HG03558 (cell line): ENCODE data around the gene COPS7A.
A peak's percentile ranks its signal among the peaks of the same experiment; 100 is the strongest.

Experiments used
- ATAC-seq: cut with Tn5 transposase; IDR thresholded peaks from one replicate; pipeline ENCODE4 v1.9.1; 2021; ENCODE audit warnings: moderate number of reproducible peaks; ENCODE audit not compliant: unreplicated experiment; ENCODE audit errors: extremely low read depth

Gene COPS7A, protein sequence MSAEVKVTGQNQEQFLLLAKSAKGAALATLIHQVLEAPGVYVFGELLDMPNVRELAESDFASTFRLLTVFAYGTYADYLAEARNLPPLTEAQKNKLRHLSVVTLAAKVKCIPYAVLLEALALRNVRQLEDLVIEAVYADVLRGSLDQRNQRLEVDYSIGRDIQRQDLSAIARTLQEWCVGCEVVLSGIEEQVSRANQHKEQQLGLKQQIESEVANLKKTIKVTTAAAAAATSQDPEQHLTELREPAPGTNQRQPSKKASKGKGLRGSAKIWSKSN

DNA sequence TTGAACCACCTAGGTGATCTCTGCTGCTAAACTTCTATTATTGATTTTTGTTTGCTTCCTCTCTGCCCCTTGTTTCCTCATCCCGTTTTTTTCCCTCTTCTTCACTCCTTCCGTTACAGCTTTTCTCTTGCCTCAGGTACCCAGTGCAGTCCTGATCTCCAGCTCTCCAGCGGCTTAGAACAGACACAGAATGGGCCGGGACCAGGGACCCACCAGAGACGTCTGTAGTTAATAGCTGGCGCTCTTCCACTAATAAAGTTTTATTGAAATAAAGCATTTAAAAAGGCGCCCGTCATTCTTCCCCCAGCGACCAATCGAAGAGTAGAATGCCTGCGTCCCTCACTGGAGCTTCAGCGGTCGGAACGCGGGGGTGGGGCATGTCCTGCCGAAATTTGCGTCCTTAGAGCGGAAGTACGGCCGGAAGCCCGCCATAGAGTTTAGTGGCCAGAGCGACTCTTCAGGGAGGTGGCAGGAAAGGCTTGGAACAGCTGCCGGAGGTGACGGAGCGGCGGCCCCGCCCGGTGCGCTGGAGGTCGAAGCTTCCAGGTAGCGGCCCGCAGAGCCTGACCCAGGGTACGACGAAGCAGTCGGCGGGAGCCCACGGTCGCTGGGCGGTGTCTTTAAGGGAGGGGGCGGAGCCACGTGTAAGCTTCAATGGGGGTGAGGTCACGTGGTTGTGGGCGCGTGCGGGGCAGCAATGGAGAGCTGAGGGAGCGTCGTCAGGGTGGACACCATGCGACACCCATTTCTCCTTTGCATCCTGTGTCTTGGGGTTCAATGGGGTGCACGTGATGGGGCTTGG lies at the start of gene COPS7A:
Gene COPS7A (plus strand): TSS at position 440 of the 802 bp plus-strand sequence. CDS start 611 bp downstream, outside the sequence.
- ATAC-seq, result peak; percentile 89

DNA sequence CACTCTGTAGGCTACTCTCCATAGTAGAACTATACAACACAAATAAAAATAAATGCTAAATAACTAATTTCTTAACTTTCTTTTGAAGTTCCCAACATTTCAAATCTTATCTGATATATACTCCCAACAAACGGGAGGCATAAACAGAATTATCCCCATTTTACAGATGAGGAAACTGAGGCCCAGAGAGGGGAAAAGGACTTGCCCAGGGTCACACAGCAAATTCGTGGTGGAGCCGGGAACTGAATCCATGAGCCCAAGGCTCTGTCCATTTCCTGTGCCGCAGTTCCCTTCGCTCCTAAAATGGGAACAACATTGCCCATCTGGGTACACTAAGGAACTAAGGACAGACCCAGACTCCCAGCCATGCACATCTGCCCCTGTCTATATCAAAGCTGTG lies 46.9 kb upstream of the COPS7A start:
- ATAC-seq, result no peak

GRCh38 chr12:6684609-6685008 lies 39.2 kb upstream of the COPS7A start:
- no peak for ATAC-seq

DNA sequence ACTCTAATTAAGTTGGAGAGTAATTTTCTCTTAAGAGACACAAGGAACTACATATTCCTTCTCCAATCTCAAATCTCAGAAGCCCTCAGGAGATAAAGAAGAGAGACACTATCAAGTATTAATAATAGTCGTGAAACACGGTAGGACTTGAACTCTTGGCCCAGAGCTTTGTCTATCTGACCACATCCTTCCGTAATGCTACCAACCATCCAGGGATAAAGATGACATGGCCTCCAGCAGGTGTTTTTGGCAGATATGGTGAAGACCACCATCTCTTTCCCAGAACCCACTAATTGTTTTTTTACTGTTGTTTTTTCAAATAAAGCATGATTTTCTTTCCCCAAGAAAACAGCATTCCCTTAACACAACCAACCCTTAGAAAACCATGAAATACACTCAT lies 38.0 kb upstream of the COPS7A start:
- ATAC-seq, result no peak

GRCh38 chr12:6688543-6688998 lies 35.3 kb upstream of the COPS7A start:
- peak; percentile 8 for ATAC-seq

DNA sequence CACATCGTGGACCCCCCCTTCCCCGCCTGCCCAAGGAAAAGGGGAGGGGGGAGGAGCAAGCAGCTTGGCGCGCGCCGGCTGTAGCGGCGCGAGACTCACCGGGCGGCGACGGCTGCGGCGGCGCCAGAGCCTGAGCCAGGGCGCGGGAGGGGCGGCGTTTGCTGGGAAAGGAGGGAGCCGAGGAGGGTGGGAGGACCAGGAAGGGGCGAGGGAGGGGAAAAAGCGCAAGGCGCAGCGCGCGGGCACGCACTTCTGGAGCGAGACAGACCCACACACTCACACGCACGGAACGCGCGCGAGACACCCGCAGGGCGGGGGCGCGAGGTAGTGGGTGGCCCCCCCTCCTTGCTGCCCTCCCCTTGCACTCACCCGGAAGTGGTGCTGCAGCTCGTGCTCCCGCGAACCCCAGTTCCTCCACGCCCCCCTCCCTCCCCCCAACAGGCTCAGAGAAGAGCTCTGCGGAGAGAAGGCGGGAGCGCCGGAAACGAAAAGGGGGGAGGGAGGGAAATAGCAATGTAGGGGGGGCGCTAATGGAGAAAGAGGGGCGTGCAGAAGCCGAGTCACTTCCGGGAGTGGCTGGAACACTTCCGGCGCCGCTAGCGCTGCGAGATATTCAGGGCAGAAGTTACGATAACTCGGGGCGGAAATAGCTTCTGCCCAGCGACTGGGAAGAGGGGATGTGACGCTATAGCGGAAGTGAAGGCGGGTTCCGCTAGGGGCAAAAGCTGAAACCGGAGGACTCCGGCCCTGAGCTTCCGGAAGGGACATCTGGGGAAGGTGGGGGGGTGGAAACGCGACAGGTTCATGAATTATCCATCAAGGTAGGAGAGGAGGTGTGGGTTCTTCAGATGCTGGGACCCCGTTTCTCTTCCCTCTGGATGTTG lies 34.6 kb upstream of the COPS7A start, which contains the start of gene ZNF384:
Gene ZNF384 (minus strand): TSS at position 377 of the 884 bp plus-strand sequence. CDS start 9,855 bp downstream, outside the sequence.
- ATAC-seq, result peak; percentile 47

DNA sequence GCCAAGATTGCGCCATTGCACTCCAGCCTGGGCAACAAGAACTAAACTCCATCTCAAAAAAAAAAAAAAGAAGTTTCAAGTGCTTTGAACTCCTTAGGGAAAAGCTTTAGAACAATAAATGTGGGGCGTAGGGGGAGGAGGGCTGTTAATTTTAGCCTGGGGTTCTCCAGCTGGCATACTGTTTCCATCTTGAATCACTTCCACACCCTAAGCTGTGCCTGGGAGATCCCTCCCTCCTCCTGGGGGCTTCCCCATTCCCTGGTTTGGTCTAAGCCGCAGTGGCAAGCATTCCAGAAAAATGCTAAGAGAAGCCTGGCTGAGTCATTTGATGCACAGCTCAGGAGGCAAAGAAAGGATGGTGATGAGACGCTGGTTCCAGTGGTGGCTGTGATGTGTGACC lies 32.4 kb upstream of the COPS7A start:
- ATAC-seq, result no peak

DNA sequence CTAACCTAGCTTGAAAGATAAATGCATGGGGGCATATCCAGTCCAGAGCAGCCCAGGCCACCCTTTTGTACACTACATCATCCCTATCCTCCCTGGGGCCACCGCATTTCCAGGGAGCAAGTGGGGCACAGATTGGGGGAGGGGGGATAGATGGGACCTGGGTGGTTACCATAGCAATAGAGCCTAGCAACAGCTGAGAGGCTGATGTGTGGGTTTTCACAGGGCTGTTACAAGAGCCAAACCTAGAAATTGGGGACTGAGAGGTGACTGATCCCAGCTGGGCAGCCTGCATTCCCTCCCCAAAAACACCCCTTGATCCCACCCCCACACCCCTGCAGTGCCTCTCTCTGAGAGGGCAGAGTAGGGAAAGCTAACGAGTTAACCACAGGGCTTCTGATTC lies 31.0 kb upstream of the COPS7A start:
- no peak for ATAC-seq

GRCh38 chr12:6693832-6694355 lies 30.0 kb upstream of the COPS7A start:
- ATAC-seq, result no peak

DNA sequence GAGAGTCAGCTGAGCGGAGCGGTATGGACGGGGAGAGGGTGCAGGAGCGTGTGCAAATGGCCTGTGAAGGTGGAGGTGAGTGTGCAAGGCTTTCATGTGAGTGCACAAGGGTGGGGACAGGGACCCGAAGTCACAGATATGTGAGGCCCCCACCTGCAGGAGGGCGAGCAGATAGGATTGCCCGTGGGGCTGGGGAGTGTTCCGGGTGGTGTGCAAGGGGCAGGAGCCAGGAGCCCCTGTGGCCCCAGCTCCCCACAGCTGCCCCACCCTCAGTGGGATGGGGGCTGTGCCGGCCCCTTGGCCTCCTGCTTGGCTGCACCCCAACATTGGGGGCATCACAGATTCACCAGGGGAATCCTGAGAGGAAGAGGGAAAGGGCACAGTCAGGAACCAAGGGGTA lies 29.1 kb upstream of the COPS7A start:
- no peak for ATAC-seq

- no peak for ATAC-seq
These were observed 28.4 kb upstream of the COPS7A start for GRCh38 chr12:6695313-6696045.

GRCh38 chr12:6696690-6697583 lies 26.9 kb upstream of the COPS7A start:
- no peak for ATAC-seq

DNA sequence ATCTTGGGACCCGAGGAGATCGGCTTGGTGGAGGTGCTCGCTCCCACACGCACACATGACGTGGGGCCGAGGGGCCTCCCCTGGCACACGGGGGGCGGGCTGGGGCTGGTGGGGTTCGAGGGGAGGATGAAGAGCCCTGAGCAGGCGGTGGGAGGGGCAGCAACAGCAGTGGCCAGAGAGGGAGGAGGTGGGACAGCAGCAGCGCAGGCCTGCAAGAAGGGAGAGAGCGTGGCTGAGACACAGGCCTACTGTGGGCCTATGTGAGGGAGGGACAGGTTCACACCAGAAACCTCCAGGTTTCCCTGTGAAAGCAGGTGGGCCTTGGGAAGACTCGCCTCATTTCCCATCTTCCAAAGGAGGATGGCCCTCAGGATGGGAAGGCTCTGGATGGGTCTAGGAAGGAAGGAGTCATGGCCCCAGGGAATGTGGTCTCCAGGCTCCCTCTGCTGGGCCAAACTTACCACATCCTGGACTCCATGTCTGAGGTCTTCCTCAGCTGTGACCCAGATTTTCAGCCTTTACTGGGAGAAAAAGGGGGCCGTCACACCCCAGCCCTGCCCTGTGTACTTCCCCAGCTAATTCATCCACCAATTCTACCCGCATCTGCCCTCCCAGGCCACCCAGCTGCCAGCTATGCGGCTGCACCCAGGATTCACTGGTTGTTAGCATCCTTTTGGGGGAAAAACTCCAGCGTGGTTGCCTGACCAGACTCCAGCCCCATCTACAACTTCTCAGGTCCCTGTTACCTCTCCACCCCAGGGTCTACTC lies 26.1 kb upstream of the COPS7A start:
- ATAC-seq, result no peak

DNA sequence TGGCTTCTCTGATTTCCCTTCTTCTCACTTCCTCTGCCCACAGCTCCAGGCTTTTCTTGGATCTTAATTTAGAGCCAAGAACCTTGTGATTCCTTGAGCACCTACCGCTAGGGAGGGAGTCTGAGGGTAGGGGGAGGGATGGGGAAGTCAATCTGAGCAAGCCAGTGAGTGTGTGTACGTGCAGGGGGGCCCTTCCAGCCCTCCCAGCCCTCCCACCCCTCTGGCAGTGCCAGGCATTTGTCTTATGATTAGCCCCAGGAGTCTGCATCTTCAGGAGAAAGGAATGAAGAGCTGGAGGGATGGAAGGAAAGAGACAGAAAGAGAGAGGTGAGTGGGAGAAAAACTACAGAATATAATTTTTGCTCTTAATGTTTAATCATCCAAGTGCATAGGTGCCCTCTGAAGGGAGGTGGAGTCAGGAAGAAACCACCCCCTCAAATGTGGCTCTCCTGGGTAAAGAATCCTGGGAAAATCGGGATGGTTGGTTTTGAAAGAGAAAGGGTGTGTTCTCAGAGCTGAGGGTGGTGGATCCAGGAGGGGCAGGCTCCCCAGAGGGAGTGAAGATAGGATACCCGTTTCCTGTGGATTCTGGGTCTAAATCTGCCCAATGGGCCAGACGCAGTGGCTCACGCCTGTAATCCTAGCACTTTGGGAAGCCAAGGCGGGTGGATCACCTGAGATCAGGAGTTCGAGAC lies 25.3 kb upstream of the COPS7A start:
- ATAC-seq, result no peak

DNA sequence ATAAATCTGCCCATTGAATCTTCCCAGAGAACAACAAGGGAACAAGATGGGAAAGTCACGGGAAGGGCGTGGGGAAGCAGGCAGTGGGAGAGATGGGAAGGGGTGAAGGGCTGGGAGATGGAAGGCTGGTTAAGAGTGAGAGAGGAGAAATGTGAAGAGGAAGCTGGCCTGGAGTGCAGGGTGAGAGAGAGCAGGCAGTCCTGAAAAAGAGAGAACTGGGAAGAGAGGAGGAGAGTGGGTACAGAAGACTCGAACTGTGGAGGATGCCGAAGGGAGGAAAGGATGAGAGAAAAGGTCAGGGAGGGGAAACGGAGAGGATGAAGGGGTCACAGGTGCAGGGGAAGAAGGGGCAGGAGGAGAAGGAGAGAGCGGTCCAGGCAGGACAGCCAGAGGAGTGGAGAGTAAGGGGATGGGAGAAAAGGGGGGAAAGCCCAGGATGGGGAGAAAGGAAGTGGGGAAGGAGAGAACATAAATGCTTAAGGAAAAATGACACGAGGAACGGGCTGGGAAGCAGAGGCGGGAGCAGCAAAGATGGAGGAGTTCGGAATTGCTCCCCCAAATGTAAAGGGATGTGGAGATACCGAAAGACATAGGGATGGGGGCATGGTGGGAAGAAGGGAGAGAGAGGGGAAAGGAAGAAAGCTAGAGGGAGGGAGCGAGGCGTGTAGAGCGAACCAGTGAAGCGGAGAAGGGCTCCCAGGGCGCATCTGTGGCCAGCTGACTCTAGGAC lies 24.4 kb upstream of the COPS7A start:
- ATAC-seq, result no peak

DNA sequence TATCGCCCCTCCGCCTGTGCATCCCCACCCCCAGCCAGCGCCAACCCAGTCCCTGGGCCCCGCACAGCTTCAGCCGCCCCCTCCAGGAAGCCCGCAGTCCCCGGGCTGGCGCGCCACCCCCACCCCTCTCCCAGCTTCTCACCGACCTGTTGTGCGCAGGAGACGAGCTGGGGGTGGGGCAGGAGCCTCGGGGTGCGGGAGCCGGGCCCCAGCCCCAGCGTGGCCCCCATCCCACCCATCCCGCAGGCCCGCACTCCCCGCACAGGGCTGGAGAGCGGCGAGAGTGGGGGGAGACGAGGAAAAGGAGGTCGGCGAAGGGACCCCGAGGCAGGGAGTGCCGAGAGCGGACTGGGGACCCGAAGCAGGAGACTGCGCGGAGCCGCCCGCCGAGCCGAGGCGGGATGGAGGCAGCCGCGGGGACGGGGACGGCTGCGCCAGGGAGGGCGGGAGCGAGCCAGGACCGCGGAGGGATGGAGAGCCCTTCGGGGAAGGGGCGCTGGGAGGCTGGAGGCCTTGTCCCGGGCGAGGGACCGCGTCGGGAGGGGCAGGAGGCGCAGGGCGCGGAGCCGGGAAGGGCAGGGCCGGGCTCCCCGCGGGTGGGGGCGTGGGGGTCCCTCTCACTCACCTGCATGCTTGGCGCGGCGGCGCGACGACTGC lies 23.7 kb upstream of the COPS7A start:
- no peak for ATAC-seq
